Progenitor cell of endocrine pancreas (in vitro differentiated cells): Measurements from ENCODE around the gene PCSK5. TPM values are rescaled to one million over a fixed set of nuclear protein-coding genes. Genes with fewer than 3 reads are reported as not detected.

ENCODE experiments used
- DNase-seq: peaks from one replicate; pipeline ENCODE4 v3.0.0; 2021; ENCODE audit warnings: low spot score; ENCODE audit not compliant: unreplicated experiment
- H3K27ac Mint-ChIP-seq: 2 replicates; pipeline ENCODE4 v1.8.0; 2021; ENCODE audit warnings: mild to moderate bottlenecking, moderate library complexity, mixed read lengths
- H3K27me3 Mint-ChIP-seq: 2 replicates; pipeline ENCODE4 v1.8.0; 2021; ENCODE audit warnings: mixed read lengths
- H3K36me3 Mint-ChIP-seq: 2 replicates; pipeline ENCODE4 v1.8.0; 2022; ENCODE audit warnings: mixed read lengths; ENCODE audit not compliant: insufficient read depth
- H3K4me1 Mint-ChIP-seq: 2 replicates; pipeline ENCODE4 v1.8.0; 2021; ENCODE audit warnings: low read depth, mixed read lengths
- H3K4me3 Mint-ChIP-seq: 2 replicates; pipeline ENCODE4 v1.8.0; 2021; ENCODE audit warnings: low read depth, mild to moderate bottlenecking, moderate library complexity, mixed read lengths
- H3K9me3 Mint-ChIP-seq: 2 replicates; pipeline ENCODE4 v1.8.0; 2021; ENCODE audit warnings: low read depth, mixed read lengths
- total RNA-seq: library from RNA; stranded (reverse); gene quantifications from 2 replicates; pipeline ENCODE4 v1.2.1, GENCODE V29; 2021
- TF ChIP-seq, protein P1 (sequence below): fragments of 200-600 bp; sonication (generic); IDR thresholded peaks from one replicate; pipeline ENCODE4 v1.5.0; 2021; ENCODE audit warnings: antibody characterized with exemption, mild to moderate bottlenecking; ENCODE audit not compliant: unreplicated experiment

Gene PCSK5
- total RNA-seq, 1 donor from 2014 or later, result 7.3 TPM

DNA sequence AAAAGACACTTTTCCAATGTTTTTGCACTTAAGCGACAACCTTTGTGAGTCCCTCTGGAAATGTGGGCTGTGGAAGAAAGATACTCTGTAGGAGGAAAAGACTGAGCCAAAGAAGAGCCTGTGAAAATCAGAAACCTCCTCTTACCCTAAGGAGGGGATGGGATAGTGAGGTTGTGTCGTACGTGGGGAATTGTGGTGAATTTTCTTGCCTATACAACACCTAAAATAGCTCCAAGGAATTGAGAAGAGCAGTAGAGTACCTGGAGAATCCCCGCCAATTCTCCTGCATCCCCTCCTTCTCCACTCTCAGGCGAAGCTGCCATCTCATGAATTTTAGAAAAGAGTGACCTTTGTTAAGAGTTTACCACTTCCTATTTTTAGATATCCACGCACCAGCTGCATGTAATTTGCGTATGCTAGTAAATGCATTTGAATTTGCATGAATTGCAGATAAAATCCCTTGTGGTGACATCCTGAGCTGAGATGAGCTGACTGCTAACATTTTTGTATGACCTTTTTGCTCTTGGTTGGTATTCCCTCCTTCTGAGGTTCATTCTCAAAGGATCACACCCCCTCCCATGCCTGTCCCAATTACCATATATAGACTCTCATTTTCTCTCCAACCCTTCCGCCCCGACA, 147.2 kb downstream of the PCSK5 start:
- peak overlapping the region; percentile 35 for H3K27ac Mint-ChIP-seq

DNA sequence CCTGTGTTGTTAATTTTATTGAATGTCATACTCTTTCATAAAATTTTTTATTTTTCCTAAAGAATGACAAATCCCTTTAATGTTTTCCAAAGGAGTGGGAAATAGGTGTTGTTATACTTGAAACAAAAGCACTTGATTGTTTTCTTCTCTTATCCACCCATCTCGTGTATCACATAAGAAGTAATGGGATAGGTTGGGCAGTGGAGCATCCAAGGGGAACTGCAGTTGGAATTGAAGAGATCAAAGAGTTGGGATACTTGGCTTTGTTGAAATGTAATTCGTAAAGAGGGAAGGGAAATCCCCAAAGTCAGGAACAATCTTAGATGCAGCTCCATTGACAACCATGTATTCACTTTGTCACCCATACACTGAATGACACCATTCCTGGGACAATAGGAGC, 148.0 kb downstream of the PCSK5 start:
- DNase-seq, result no peak
- H3K9me3 Mint-ChIP-seq, result peaks cover 7% of the 10 kb centered on the region
- peaks cover 19% of the 10 kb centered on the region for H3K4me1 Mint-ChIP-seq
- no peak overlapping the region for H3K27ac Mint-ChIP-seq
- TF ChIP-seq, protein P1, sequence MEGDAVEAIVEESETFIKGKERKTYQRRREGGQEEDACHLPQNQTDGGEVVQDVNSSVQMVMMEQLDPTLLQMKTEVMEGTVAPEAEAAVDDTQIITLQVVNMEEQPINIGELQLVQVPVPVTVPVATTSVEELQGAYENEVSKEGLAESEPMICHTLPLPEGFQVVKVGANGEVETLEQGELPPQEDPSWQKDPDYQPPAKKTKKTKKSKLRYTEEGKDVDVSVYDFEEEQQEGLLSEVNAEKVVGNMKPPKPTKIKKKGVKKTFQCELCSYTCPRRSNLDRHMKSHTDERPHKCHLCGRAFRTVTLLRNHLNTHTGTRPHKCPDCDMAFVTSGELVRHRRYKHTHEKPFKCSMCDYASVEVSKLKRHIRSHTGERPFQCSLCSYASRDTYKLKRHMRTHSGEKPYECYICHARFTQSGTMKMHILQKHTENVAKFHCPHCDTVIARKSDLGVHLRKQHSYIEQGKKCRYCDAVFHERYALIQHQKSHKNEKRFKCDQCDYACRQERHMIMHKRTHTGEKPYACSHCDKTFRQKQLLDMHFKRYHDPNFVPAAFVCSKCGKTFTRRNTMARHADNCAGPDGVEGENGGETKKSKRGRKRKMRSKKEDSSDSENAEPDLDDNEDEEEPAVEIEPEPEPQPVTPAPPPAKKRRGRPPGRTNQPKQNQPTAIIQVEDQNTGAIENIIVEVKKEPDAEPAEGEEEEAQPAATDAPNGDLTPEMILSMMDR, result no peak
- no peak overlapping the region for H3K4me3 Mint-ChIP-seq
- no peaks in the 10 kb centered on the region for H3K27me3 Mint-ChIP-seq
- H3K36me3 Mint-ChIP-seq, result peaks cover 6% of the 10 kb centered on the region

More for the DNA sequence above, 147.2 kb downstream of the PCSK5 start:
- H3K36me3 Mint-ChIP-seq, result peaks cover 6% of the 10 kb centered on the region
- no peak for DNase-seq
- H3K9me3 Mint-ChIP-seq, result peaks cover 7% of the 10 kb centered on the region
- peaks cover 19% of the 10 kb centered on the region for H3K4me1 Mint-ChIP-seq
- H3K4me3 Mint-ChIP-seq, result no peak overlapping the region
- TF ChIP-seq, protein P1, result no peak
- no peaks in the 10 kb centered on the region for H3K27me3 Mint-ChIP-seq

DNA sequence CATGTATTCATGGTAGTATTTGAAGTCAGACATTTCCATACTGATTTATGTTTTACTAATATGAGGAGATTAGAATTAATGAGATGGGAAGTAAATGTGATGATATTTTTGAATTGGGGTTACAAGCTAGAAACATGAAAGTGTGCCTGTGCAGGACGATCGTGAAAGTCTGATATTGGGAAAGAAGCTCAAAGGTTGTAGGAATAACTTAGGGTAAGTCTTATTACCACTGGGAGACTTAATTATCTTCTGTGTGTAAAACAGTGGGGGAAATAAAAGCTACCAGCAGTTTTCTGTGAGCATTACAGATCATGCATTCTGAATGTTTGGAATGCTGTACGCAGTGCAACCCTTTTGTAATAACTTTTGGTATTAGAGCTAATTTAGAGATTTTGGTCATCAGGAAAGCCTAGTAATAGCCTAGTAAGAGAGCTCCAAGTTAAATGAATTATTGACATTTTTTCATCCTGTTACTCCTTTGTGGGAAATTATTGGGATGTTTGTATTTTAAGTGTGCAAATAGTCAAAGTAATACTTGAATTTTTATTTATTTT, 153.9 kb downstream of the PCSK5 start:
- Mint-ChIP-seq H3K27ac (no peak overlapping the region), H3K4me3 (no peak overlapping the region)
- TF ChIP-seq, protein P1, result no peak

DNA sequence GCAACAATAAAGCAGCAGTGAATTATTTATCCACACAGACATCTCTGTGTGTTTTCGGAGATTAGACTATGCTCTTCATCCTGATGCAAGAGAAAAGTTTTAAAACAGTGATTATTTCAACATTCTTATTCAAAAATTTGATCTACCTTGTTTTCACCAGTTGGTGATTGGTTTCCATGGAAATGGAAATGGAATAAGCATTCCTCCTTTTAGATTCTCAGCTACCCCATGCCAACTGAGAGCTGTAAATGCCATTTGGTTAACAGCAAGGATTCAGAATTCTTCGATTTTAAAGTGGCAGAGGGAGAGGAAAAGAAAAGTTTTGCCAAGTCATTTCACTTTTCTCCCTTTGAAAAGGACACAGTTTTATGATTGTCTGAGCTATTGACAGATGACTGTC, 154.7 kb downstream of the PCSK5 start:
- H3K4me1 Mint-ChIP-seq, result peaks cover 22% of the 10 kb centered on the region
- H3K4me3 Mint-ChIP-seq, result no peak overlapping the region
- H3K36me3 Mint-ChIP-seq, result peaks cover 2% of the 10 kb centered on the region
- peaks cover 5% of the 10 kb centered on the region for H3K9me3 Mint-ChIP-seq
- TF ChIP-seq, protein P1, result no peak
- no peak overlapping the region for H3K27ac Mint-ChIP-seq
- no peak for DNase-seq
- no peaks in the 10 kb centered on the region for H3K27me3 Mint-ChIP-seq

More for the DNA sequence above, 153.9 kb downstream of the PCSK5 start:
- no peak for DNase-seq
- Mint-ChIP-seq H3K27me3 (no peaks in the 10 kb centered on the region), H3K9me3 (peaks cover 5% of the 10 kb centered on the region), H3K36me3 (peaks cover 2% of the 10 kb centered on the region), H3K4me1 (peaks cover 20% of the 10 kb centered on the region)

- peaks cover 9% of the 10 kb centered on the region for H3K36me3 Mint-ChIP-seq
- peak overlapping the region; percentile 53 for H3K27ac Mint-ChIP-seq
- DNase-seq, result no peak
- no peak overlapping the region for H3K4me3 Mint-ChIP-seq
- peaks cover 9% of the 10 kb centered on the region for H3K9me3 Mint-ChIP-seq
- peaks cover 19% of the 10 kb centered on the region for H3K4me1 Mint-ChIP-seq
- TF ChIP-seq, protein P1, result no peak
- no peaks in the 10 kb centered on the region for H3K27me3 Mint-ChIP-seq
Measured at GRCh38 chr9:76049341-76049740, 158.9 kb downstream of the PCSK5 start.
